PC-9 (cell line): ENCODE measurements around the gene UBE2R2. TPM values are rescaled to one million over a fixed set of nuclear protein-coding genes. Genes with fewer than 3 reads are reported as not detected.

ENCODE experiments used
- BruUV-seq: library from RNA; stranded (reverse); fragments of 400-500 nt; replicated peaks from 2 replicates; lab custom pipeline; 2021; lab: Mats Ljungman, UMichigan
- CTCF ChIA-PET: fragments of 300-600 bp; sonication (Branson Sonifier 250); formaldehyde crosslinking; loops from one replicate; lab custom pipeline; 2022; ENCODE audit warnings: antibody characterized with exemption; lab: Charles Lee
- POLR2A ChIA-PET: fragments of 300-600 bp; sonication (Branson Sonifier 250); formaldehyde crosslinking; loops from one replicate; lab custom pipeline; 2022; ENCODE audit warnings: antibody characterized with exemption; ENCODE audit not compliant: unreplicated experiment; lab: Charles Lee
- DNase-seq, 2 experiments: peaks; one replicate each; pipeline versions ENCODE4 v3.0.0 to v3.0.0-alpha.2; 2015 to 2022; ENCODE audit warnings: mixed read lengths in 1 of 2
- H2AFZ ChIP-seq: fragments of 200-600 bp; sonication (generic); 2 replicates; pipeline ENCODE4 v1.8.1; 2017; ENCODE audit warnings: antibody characterized with exemption
- H3F3A ChIP-seq: fragments of 200-600 bp; sonication (generic); 2 replicates; pipeline ENCODE4 v1.8.1; 2017; ENCODE audit warnings: antibody characterized with exemption, mild to moderate bottlenecking, low read depth; ENCODE audit not compliant: insufficient read depth
- H3K27ac ChIP-seq: fragments of 200-600 bp; sonication (generic); 2 replicates; pipeline ENCODE4 v1.6.1; 2016; ENCODE audit warnings: mixed run types
- H3K27me3 ChIP-seq: fragments of 200-600 bp; sonication (generic); 2 replicates; pipeline ENCODE4 v1.6.1; 2016; ENCODE audit warnings: low read depth, mixed run types; ENCODE audit not compliant: insufficient read depth
- H3K36me3 ChIP-seq: fragments of 200-600 bp; sonication (generic); 2 replicates; pipeline ENCODE4 v1.6.1; 2016; ENCODE audit warnings: low read depth, mixed run types
- H3K4me1 ChIP-seq: fragments of 200-600 bp; sonication (generic); replicated peaks from 2 replicates; pipeline ENCODE4 v1.6.1; 2016; ENCODE audit warnings: mixed run types; ENCODE audit not compliant: insufficient read depth
- H3K4me2 ChIP-seq: fragments of 200-600 bp; sonication (generic); 2 replicates; pipeline ENCODE4 v1.6.1; 2017; ENCODE audit warnings: mixed run types
- H3K4me3 ChIP-seq: fragments of 200-600 bp; sonication (generic); 2 replicates; pipeline ENCODE4 v1.6.1; 2016; ENCODE audit warnings: mixed run types
- H3K79me2 ChIP-seq: fragments of 200-600 bp; sonication (generic); 2 replicates; pipeline ENCODE4 v1.6.1; 2017; ENCODE audit warnings: low read depth, mixed run types
- H3K9me2 ChIP-seq: fragments of 200-600 bp; sonication (generic); 2 replicates; pipeline ENCODE4 v1.8.1; 2017; ENCODE audit warnings: mild to moderate bottlenecking; ENCODE audit not compliant: insufficient read depth
- H3K9me3 ChIP-seq: fragments of 200-600 bp; sonication (generic); 2 replicates; pipeline ENCODE4 v1.8.1; 2016; ENCODE audit warnings: low read depth; ENCODE audit not compliant: insufficient read depth
- H4K20me1 ChIP-seq: fragments of 200-600 bp; sonication (generic); 2 replicates; pipeline ENCODE4 v1.8.1; 2017; ENCODE audit not compliant: insufficient read depth
- EZH2 ChIP-seq: fragments of 200-600 bp; sonication (generic); IDR thresholded peaks from 2 replicates; pipeline ENCODE4 v1.8.0; 2017; ENCODE audit warnings: antibody characterized with exemption, low read depth
- intact Hi-C: fragments of 100-400 bp; cut with micrococcal nuclease; formaldehyde crosslinking; loops from one replicate; pipeline ENCODE4 v1.10.0; 2022; ENCODE audit not compliant: unreplicated experiment
- total RNA-seq: library from RNA; stranded (reverse); gene quantifications from 2 replicates; pipeline ENCODE4 v1.2.3, GENCODE V29; 2021
- TF ChIP-seq, protein P1 (sequence below): fragments of 200-600 bp; sonication (generic); conservative IDR thresholded peaks from 2 replicates; pipeline ENCODE4 v1.6.1; 2017; ENCODE audit warnings: mixed run types, antibody characterized with exemption, mild to moderate bottlenecking, moderate library complexity

UBE2R2 gene
- total RNA-seq, 1 experiment from 2014 or later = 38.9 TPM

DNA sequence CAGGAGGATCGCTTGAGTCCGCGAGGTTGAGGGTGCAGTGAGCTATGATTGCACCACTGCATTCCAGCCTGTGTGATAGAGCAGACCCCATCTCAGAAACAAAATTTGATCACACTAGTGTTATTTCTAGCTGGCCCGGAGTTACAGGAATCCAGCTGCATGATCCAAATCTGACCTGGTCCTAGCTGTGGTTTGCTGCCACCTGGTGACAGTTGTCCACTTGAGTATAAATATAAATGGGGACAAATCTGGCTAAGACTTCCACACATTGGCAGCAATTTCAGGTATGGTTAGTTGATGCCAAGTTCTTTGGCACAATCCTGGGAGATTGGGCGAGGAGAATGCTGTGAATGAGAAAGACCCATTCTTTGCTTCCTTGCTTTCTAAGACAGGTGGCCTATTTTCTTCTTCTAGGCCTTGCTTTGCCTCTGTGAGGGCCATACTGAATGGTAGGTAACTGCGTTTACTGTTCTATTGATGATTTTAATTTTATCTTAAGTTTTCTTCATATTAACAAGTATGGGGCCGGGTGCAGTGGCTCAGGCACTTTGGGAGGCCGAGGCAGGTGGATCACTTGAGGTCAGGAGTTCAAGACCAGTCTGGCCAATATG, 35.4 kb downstream of the UBE2R2 start:
- no peak overlapping the region for H3K27ac ChIP-seq

DNA sequence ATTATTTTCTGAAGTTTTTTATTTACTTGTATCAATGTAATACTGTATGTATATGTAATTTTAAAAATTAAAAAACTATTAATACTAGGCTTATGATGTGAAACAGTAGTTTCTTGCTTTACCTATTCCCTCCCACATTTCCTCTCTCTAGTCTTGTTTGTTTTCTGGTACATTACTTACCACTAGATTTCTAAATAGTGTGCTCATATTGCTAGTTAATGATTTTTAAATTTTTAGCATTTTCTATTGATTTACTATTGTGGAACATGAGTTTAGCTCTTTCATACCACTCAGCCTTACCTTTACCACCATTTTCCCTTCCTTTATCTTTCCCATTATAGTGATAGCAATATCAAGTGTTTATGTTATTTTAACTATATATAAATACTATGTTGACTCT, 39.3 kb downstream of the UBE2R2 start:
- Histone ChIP-seq H3K27ac (no peak overlapping the region), H3K4me1 (peaks cover under 1% of the 10 kb centered on the region; the same call in 1 of the 2 replicates), H3K79me2 (peaks cover 92% of the 10 kb centered on the region), H3F3A (0 out of 2 replicates have a peak, but pooled peaks cover 5% of the 10 kb centered on the region), H4K20me1 (peaks cover 22% of the 10 kb centered on the region), H3K36me3 (no peaks in the 10 kb centered on the region), H2AFZ (no peak overlapping the region), H3K27me3 (no peaks in the 10 kb centered on the region), H3K9me2 (no peaks in the 10 kb centered on the region), H3K4me2 (no peak overlapping the region), H3K9me3 (no peaks in the 10 kb centered on the region), H3K4me3 (no peak overlapping the region)
- TF ChIP-seq, protein P1, sequence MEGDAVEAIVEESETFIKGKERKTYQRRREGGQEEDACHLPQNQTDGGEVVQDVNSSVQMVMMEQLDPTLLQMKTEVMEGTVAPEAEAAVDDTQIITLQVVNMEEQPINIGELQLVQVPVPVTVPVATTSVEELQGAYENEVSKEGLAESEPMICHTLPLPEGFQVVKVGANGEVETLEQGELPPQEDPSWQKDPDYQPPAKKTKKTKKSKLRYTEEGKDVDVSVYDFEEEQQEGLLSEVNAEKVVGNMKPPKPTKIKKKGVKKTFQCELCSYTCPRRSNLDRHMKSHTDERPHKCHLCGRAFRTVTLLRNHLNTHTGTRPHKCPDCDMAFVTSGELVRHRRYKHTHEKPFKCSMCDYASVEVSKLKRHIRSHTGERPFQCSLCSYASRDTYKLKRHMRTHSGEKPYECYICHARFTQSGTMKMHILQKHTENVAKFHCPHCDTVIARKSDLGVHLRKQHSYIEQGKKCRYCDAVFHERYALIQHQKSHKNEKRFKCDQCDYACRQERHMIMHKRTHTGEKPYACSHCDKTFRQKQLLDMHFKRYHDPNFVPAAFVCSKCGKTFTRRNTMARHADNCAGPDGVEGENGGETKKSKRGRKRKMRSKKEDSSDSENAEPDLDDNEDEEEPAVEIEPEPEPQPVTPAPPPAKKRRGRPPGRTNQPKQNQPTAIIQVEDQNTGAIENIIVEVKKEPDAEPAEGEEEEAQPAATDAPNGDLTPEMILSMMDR = no peak
- no peak for TF ChIP-seq EZH2
- no peak for DNase-seq
- no TSS peak for BruUV-seq
- intact Hi-C loops = no loop called here
- ChIA-PET CTCF (no interaction called here), POLR2A (no interaction called here)

More for the DNA sequence above, 35.4 kb downstream of the UBE2R2 start:
- Histone ChIP-seq H3F3A (peaks cover 11% of the 10 kb centered on the region; the same call in 1 of the 2 replicates), H2AFZ (no peak overlapping the region), H4K20me1 (peaks cover 29% of the 10 kb centered on the region), H3K36me3 (no peaks in the 10 kb centered on the region), H3K9me2 (no peaks in the 10 kb centered on the region), H3K4me1 (peaks cover 19% of the 10 kb centered on the region), H3K4me2 (no peak overlapping the region), H3K9me3 (no peaks in the 10 kb centered on the region), H3K27me3 (no peaks in the 10 kb centered on the region), H3K4me3 (no peak overlapping the region), H3K79me2 (peaks cover 92% of the 10 kb centered on the region)
- TF ChIP-seq, protein P1 = peak; percentile 70
- no peak for TF ChIP-seq EZH2
- POLR2A ChIA-PET = no interaction called here
- intact Hi-C loops = loop anchor here (2.0 to 5.0 kb wide), 2 partner anchors 35 to 114 kb away; partner anchors contain the start of gene UBE2R2
- BruUV-seq = no TSS peak
- DNase-seq = peak in 1 of 2 experiments; percentile 35
- CTCF ChIA-PET = no interaction called here

DNA sequence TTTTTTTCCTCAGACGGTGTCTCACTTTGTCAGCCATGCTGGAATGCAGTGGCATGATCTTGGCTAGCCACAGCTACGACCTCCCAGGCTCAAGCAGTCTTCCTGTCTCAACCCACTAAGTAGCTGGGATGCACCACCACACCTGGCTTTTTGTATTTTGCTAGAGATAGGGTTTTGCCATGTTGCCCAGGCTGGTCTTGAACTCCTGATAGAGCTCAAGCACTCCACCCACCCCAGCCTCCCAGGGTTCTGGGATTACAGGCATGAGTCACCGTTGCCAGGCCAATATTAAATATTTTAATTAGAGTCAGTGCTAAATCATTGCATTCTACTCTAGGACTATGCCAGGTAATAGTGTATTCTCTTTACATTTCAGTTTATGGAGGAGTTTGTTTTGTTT, 41.5 kb downstream of the UBE2R2 start:
- Histone ChIP-seq H3K27me3 (no peaks in the 10 kb centered on the region), H3K9me3 (no peaks in the 10 kb centered on the region), H3F3A (0 out of 2 replicates have a peak, but pooled peaks cover 5% of the 10 kb centered on the region), H3K27ac (no peak overlapping the region), H3K4me2 (no peak overlapping the region), H4K20me1 (peaks cover 11% of the 10 kb centered on the region), H3K4me1 (no peaks in the 10 kb centered on the region), H3K79me2 (peaks cover 92% of the 10 kb centered on the region), H3K4me3 (no peak overlapping the region), H3K36me3 (no peaks in the 10 kb centered on the region), H3K9me2 (no peaks in the 10 kb centered on the region), H2AFZ (no peak overlapping the region)
- ChIA-PET POLR2A (interaction anchor here (0.5 kb wide), 1 partner anchor 87 kb away, joined by 3 read pairs; no protein-coding TSS in a partner anchor), CTCF (no interaction called here)
- TF ChIP-seq, protein P1 = no peak
- no peak for TF ChIP-seq EZH2
- no TSS peak for BruUV-seq
- DNase-seq = no peak
- intact Hi-C loops = no loop called here
